Activated naive CD8-positive, alpha-beta T cell (primary cell): ENCODE data around the gene DDC.
"Not testable (repeated sequence)": the region's sequence is repeated elsewhere in the genome, so short reads cannot be mapped to it uniquely, and the experiment has no call there.

Experiments used
- H3K27ac Mint-ChIP-seq: one replicate; pipeline ENCODE4 v1.8.0; 2021; ENCODE audit warnings: mixed read lengths
- H3K27me3 Mint-ChIP-seq: one replicate; pipeline ENCODE4 v1.8.0; 2021; ENCODE audit warnings: mixed read lengths
- H3K36me3 Mint-ChIP-seq: one replicate; pipeline ENCODE4 v1.8.0; 2021; ENCODE audit warnings: mixed read lengths
- H3K4me1 Mint-ChIP-seq: one replicate; pipeline ENCODE4 v1.8.0; 2021; ENCODE audit warnings: low read depth, mixed read lengths
- H3K4me3 Mint-ChIP-seq: one replicate; pipeline ENCODE4 v1.8.0; 2021; ENCODE audit warnings: mild to moderate bottlenecking, mixed read lengths
- H3K9me3 Mint-ChIP-seq: one replicate; pipeline ENCODE4 v1.8.0; 2021; ENCODE audit warnings: low read depth, mixed read lengths

Gene DDC

GRCh38 chr7:50531928-50532327, 33.3 kb downstream of the DDC start:
- Mint-ChIP-seq H3K4me1 (peaks cover 3% of the 10 kb centered on the region), H3K36me3 (no peaks in the 10 kb centered on the region), H3K27me3 (no peaks in the 10 kb centered on the region), H3K27ac (no peak overlapping the region), H3K4me3 (no peak overlapping the region), H3K9me3 (no peaks in the 10 kb centered on the region)

- Mint-ChIP-seq H3K27ac (no peak overlapping the region), H3K4me3 (no peak overlapping the region), H3K4me1 (peaks cover 3% of the 10 kb centered on the region), H3K27me3 (no peaks in the 10 kb centered on the region), H3K9me3 (no peaks in the 10 kb centered on the region), H3K36me3 (no peaks in the 10 kb centered on the region)
Observed at GRCh38 chr7:50531401-50531911, 33.7 kb downstream of the DDC start.

- peaks cover 2% of the 10 kb centered on the region for H3K9me3 Mint-ChIP-seq
- H3K4me3 Mint-ChIP-seq, result no peak overlapping the region
- H3K4me1 Mint-ChIP-seq, result peaks cover 3% of the 10 kb centered on the region
- H3K27ac Mint-ChIP-seq, result no peak overlapping the region
- no peaks in the 10 kb centered on the region for H3K27me3 Mint-ChIP-seq
- H3K36me3 Mint-ChIP-seq, result no peaks in the 10 kb centered on the region
Observed at GRCh38 chr7:50530766-50531165, 34.4 kb downstream of the DDC start.

- Mint-ChIP-seq H3K27me3 (peaks cover 1% of the 10 kb centered on the region), H3K36me3 (no peaks in the 10 kb centered on the region)
Observed at GRCh38 chr7:50529093-50529862, 35.9 kb downstream of the DDC start.

GRCh38 chr7:50528266-50529092, 36.7 kb downstream of the DDC start:
- Mint-ChIP-seq H3K9me3 (peaks cover 3% of the 10 kb centered on the region), H3K36me3 (no peaks in the 10 kb centered on the region)

More at GRCh38 chr7:50529093-50529862, 35.9 kb downstream of the DDC start:
- Mint-ChIP-seq H3K9me3 (peaks cover 3% of the 10 kb centered on the region), H3K4me1 (peaks cover 3% of the 10 kb centered on the region), H3K27ac (no peak overlapping the region), H3K4me3 (no peak overlapping the region)

GRCh38 chr7:50519350-50519749, 45.9 kb downstream of the DDC start:
- H3K4me1 Mint-ChIP-seq, H3K4me3 Mint-ChIP-seq, H3K27ac Mint-ChIP-seq, H3K36me3 Mint-ChIP-seq, H3K9me3 Mint-ChIP-seq: not testable (repeated sequence)
- H3K27me3 Mint-ChIP-seq, result peaks cover 14% of the 10 kb centered on the region

More at GRCh38 chr7:50528266-50529092, 36.7 kb downstream of the DDC start:
- H3K4me1 Mint-ChIP-seq, result peaks cover 3% of the 10 kb centered on the region
- H3K27ac Mint-ChIP-seq, result no peak overlapping the region
- no peak overlapping the region for H3K4me3 Mint-ChIP-seq
- peaks cover 1% of the 10 kb centered on the region for H3K27me3 Mint-ChIP-seq

GRCh38 chr7:50513166-50513871, 51.9 kb downstream of the DDC start:
- Mint-ChIP-seq H3K36me3 (no peaks in the 10 kb centered on the region), H3K4me3 (no peak overlapping the region), H3K9me3 (no peaks in the 10 kb centered on the region), H3K27ac (no peak overlapping the region), H3K4me1 (no peaks in the 10 kb centered on the region), H3K27me3 (peaks cover 10% of the 10 kb centered on the region)

GRCh38 chr7:50512384-50512783, 52.8 kb downstream of the DDC start:
- Mint-ChIP-seq H3K27me3 (peaks cover 9% of the 10 kb centered on the region), H3K36me3 (no peaks in the 10 kb centered on the region), H3K9me3 (no peaks in the 10 kb centered on the region), H3K4me1 (no peaks in the 10 kb centered on the region), H3K27ac (no peak overlapping the region), H3K4me3 (no peak overlapping the region)

GRCh38 chr7:50509459-50509858, 55.7 kb downstream of the DDC start:
- Mint-ChIP-seq H3K4me1 (no peaks in the 10 kb centered on the region), H3K36me3 (no peaks in the 10 kb centered on the region), H3K9me3 (no peaks in the 10 kb centered on the region), H3K4me3 (no peak overlapping the region), H3K27me3 (peaks cover 5% of the 10 kb centered on the region), H3K27ac (no peak overlapping the region)

- Mint-ChIP-seq H3K4me1 (no peaks in the 10 kb centered on the region), H3K4me3 (no peak overlapping the region), H3K27me3 (peaks cover 5% of the 10 kb centered on the region), H3K9me3 (no peaks in the 10 kb centered on the region), H3K27ac (no peak overlapping the region), H3K36me3 (no peaks in the 10 kb centered on the region)
Observed at GRCh38 chr7:50508471-50508943, 56.7 kb downstream of the DDC start.

- H3K4me1 Mint-ChIP-seq, result no peaks in the 10 kb centered on the region
- H3K27ac Mint-ChIP-seq, result no peak overlapping the region
- no peak overlapping the region for H3K4me3 Mint-ChIP-seq
- peaks cover 3% of the 10 kb centered on the region for H3K27me3 Mint-ChIP-seq
- H3K9me3 Mint-ChIP-seq, result no peaks in the 10 kb centered on the region
- no peaks in the 10 kb centered on the region for H3K36me3 Mint-ChIP-seq
Observed at GRCh38 chr7:50507898-50508470, 57.2 kb downstream of the DDC start.

- H3K4me3 Mint-ChIP-seq, result no peak overlapping the region
- no peaks in the 10 kb centered on the region for H3K4me1 Mint-ChIP-seq
- H3K27ac Mint-ChIP-seq, result no peak overlapping the region
- H3K9me3 Mint-ChIP-seq, result no peaks in the 10 kb centered on the region
- peaks cover 2% of the 10 kb centered on the region for H3K36me3 Mint-ChIP-seq
- peaks cover 4% of the 10 kb centered on the region for H3K27me3 Mint-ChIP-seq
Observed at GRCh38 chr7:50505553-50506210, 59.5 kb downstream of the DDC start.

GRCh38 chr7:50504646-50505546, 60.3 kb downstream of the DDC start:
- peaks cover 4% of the 10 kb centered on the region for H3K27me3 Mint-ChIP-seq
- peaks cover 2% of the 10 kb centered on the region for H3K36me3 Mint-ChIP-seq
- no peaks in the 10 kb centered on the region for H3K9me3 Mint-ChIP-seq

More at GRCh38 chr7:50504646-50505546, 60.3 kb downstream of the DDC start:
- Mint-ChIP-seq H3K4me3 (no peak overlapping the region), H3K27ac (no peak overlapping the region), H3K4me1 (no peaks in the 10 kb centered on the region)
